Hematopoietic multipotent progenitor cell treated with erythropoietin and hydrocortisone succinate and interleukin-3 and kit ligand, for 15 days (in vitro differentiated cells): ENCODE data around the gene S100Z.
A peak's percentile ranks its signal among the peaks of the same experiment; 100 is the strongest.
"Not testable (repeated sequence)": the region's sequence is repeated elsewhere in the genome, so short reads cannot be mapped to it uniquely, and the experiment has no call there.

Source experiments
- DNase-seq: peaks from one replicate; pipeline ENCODE4 v3.0.0-alpha.2; 2015; ENCODE audit warnings: low spot score

S100Z gene

DNA sequence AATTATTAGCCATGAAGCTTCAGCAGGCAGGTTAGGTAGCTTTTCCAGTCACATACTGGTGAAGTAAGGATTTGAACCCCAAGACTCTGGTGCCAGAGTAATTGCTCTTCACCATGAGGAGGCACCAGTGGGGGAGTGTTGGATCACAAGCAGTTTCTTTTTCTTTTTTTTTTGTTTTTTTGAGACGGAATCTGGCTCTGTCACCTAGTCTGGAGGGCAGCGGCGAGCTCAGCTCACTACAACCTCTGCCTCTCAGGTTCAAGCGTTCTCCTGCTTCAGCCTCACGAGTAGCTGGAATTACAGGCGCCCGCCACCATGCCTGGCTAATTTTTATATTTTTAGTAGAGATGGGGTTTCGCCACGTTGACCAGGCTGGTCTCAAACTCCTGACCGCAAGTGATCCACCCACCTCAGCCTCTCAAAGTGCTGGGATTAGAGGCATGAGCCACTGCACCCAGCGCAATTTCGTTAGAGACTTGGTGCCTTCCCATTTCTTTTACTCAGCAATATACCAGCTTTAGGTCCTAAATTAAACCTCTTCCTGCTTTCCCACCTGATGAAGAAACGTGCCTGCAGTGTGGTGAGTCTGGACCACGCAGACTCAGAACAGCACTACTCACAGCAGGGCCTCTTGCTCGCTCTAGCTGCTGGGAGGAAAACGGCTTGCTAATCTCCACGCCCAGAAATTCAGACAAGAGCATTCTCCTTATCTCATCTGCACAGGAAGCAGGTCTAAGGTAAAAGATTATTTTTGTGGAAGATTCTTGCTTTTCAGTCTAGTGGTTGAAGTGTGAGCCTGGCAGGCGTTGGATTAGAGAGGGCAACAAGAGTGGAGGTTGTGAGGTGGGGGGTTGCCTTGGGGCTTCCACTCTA lies at the start of gene S100Z:
TSS of gene S100Z (plus strand) at position 596 of the 873 bp plus-strand sequence. CDS start 25,346 bp downstream, outside the sequence.
- peak; percentile 9 for DNase-seq

DNA sequence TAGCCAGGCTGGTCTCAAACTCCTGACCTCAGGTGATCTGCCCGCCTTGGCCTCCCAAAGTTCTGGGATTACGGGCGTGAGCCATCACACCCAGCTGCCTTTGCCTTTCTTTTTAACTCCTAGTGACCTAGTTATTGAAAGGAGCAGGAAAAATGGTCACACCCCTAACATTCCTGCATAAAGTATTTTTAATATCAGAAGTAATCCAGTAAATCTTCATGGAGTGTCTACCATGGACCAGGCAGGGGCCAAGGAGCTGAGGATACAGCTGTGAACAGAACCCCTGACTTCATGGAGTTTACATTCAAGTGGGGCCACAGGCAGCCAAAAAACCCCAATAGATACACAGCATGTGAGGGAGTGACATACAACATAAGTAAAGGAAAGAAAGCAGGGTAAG lies 49.2 kb upstream of the S100Z start:
- DNase-seq, result no peak

DNA sequence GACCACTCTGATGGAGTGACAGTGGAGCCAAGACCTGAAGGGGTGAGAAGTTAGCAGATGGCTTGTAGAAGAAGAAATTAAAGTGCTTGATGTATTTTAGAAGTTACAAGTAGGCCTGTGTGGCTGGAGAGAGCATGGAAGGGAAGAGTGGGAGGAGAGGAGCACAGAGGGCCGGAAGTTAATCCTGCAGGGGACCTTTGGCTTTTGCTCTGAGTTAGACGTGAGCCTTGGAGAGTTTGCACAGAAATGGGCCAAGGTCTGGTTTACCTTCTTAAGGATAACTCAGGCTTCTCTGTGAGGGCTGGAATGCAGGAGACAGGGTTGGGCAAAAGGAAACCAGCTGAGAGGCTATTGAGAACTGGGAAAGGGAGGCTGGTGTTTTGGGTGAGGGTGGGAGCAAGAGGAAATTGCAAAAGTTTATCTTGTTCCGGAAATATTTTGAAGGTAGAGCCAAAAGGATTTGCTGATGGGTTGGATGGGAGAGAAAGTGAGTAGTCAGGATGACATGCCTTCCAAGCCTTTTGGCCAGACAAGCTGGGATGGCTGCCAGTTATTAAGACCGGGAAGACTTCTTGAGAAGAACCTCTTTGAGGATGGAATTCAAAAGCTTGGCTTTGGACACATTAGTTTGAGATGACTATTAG lies 48.5 kb upstream of the S100Z start:
- no peak for DNase-seq

DNA sequence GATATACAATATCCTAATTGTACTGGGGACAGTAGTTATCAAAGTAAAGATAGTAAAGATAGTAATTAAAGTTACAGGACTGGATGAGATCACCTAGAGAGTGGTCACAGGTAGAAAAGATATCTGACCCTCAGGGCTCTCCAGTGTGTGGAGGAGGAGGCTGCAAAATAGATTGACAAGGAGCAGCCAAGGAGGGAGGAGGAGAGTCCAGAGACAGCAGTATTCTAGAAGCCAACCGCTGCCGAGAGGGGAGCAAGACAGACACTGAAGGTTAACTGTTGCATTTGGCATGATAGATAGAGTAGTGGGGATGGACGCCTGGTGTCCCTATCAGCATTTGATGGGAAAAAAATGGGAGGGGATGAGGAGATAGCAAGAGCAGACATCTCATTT lies 48.0 kb upstream of the S100Z start:
- no peak for DNase-seq

DNA sequence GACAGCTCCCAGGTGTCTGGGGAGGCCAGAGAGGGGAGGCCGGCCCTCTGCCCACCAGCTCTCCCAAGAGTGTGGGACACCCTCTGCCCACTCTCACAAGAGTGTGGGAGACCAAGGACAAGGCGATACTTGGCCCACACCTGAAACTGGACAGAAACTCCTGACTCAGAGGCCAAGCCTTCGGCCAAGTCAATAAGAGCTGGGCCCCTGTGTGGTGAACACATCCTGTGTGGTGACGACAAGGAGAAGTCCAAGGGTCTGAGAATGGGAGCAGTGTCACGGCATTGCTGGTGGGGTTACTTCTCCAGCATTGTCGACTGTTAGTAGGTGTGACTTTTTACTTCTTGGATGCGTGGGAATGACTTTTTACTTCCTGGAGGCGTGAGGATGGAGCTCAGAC lies 45.5 kb upstream of the S100Z start:
- no peak for DNase-seq

DNA sequence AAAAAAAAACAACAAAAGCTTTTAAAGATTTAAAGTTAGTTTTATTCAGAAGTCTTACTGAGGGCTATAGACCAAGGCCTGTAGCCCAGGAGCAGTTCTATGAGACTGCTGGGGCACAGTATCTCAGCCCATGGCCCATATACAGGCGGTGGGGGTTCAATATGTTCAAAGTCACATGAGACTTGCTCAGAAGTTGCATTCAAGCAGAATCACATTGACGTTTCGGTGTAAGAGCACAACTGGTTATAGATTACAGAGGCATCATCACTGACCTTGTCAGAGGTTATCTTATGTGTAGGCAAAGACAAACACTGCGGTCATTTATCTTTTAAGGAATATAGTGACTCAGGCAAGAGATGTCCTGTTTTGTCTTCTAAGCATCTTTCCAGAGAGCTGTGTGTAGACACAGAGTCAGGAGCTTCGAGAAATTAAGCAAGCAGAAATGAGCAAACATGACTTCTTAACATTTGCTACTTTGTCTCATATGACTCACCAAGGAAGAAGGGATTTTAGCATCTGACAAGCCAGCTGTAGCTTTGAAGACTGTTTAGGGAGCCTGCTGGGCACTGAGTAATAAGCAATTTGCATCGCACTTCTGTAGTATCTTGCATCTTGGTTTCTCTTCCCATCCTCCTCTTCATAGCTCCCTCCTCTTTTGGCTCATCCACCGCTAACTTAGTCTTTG lies 43.9 kb upstream of the S100Z start:
- DNase-seq, result no peak

DNA sequence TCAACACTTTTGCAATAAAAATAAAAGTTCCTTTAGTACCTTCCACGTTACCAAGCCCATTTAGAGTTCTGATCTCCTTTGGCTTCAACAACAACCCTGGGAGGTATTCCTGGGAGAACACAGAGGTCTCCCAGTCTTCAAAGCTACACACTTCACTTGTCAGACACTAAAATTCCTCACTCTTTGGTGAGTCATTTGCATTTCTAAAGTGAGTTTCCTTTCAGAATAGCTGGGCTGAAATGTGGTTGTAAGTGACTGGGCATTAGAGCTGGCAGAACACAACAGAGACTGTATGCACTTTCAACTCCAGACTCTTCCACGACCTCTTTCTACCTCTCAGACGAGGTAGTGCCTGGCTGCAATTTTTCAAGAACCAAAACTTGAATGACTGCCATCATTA lies 42.5 kb upstream of the S100Z start:
- DNase-seq, result no peak

DNA sequence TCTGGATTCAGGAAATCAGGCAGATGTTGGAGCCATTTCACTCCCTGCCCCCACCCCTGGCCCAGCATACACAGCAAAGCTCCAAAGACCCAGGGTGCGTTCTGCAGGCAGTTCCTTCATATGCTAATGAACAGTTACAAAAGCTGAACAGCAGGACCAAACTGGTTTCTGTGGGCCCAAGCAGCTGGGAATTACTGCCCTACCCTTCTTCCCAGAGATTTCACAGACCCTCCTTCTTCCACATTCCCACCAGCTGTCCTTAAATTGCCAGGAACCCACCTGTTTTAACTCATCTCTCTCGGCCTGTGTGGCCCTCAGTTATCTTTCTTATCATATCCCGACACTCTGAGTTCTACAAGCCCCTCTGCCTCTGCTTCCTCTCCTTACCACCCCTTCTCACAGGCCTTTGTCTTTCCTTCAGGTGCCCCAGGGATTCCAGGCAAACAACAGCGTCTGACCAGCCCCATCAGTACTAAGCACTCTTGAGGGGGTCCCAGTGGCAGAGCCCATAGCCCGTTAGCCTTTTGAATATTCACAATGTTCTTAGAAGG lies 41.6 kb upstream of the S100Z start:
- no peak for DNase-seq

DNA sequence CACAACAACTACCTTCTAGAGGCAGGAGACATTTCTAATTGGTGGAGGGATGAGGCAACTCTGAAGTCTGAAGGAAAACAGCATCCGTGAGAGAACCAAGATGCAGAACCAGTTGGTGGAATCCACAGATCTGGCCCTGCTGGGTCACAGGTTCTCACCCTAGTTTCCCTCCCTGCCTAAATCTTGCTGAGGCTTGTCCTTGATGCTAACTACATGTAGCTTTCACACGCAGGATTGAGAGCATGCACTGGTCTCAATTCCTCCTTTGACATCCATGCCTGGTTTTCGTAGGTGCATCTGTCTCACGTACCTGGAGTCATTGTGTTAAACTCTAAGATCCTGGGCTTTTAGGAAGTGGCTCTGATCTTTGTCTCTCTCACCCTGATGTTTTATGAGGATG lies 40.7 kb upstream of the S100Z start:
- DNase-seq, result no peak

DNA sequence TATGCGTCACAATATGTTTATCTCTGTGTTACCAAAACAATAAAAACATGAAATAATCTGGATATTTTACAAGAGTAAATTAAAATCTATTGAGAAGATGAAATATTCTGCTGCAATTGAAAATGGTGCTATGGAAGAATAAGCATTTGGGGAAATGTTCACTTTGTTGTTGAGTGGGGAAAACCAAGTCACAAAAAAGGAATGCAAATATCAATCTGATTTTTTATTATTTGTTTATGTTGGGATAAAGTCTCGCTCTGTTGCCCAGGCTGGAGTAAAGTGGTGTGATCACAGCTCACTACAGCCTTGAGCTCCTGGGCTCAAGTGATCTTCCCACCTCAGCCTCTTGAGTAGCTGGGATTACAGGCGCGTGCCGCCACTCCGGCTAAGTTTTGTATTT lies 39.6 kb upstream of the S100Z start:
- no peak for DNase-seq

DNA sequence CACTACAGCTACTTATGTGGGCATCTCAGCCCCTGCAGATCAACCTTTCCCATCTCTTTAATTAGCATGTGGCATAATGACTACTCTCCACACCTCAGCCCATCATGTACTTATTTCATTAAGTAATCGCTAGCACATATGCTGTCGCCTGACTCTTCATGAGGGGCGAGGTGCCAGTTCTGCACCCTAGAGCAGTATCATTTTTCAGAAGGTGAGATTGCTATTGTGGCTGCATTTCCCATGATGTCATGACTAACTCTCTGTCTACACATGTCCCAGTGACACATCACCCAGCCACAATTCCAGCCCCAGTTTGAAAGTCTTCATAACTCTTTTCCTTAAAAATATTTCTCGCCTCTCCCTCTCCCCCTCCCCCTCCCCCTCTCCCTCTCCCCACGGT lies 38.6 kb upstream of the S100Z start:
- no peak for DNase-seq

DNA sequence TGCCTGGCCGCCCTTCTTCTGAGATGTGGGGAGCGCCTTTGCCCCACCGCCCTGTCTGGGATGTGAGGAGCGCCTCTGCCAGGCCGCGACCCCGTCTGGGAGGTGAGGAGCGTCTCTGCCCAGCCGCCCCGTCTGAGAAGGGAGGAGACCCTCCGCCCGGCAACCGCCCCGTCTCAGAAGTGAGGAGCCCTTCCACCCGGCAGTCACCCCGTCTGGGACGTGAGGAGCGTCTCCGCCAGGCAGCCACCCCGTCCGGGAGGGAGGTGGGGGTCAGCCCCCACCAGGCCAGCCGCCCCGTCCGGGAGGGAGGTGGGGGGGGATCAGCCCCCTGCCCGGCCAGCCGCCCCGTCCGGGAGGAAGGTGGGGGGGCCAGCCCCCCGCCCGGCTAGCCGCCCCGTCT lies 37.6 kb upstream of the S100Z start:
- DNase-seq, result not testable (repeated sequence)

DNA sequence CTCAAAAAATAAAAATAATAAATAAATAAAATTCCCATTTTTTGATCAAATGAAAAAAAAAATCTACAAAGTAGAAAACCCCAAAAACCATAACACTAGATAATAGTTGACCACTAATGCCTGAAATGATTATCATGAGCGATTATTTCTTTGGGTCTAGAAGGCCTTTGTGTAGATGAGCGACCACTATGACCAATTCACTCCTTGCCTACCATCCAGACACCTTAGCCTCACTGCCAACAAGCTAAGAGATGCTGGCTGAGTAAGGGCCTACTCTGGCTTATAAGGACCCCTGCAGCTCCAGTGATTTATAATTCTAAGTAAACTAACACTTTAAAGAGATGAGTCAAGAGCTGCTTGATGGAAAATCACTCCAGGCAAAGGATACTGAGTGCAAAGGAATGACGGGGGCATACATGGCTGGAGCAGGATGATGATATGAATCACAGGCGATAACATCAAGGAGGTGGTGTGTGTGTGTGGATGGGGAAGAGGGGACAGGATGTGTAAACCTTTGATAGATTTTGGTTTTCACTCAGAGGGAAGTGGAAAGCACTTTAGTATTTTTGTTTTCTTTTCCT lies 35.7 kb upstream of the S100Z start:
- DNase-seq, result no peak

DNA sequence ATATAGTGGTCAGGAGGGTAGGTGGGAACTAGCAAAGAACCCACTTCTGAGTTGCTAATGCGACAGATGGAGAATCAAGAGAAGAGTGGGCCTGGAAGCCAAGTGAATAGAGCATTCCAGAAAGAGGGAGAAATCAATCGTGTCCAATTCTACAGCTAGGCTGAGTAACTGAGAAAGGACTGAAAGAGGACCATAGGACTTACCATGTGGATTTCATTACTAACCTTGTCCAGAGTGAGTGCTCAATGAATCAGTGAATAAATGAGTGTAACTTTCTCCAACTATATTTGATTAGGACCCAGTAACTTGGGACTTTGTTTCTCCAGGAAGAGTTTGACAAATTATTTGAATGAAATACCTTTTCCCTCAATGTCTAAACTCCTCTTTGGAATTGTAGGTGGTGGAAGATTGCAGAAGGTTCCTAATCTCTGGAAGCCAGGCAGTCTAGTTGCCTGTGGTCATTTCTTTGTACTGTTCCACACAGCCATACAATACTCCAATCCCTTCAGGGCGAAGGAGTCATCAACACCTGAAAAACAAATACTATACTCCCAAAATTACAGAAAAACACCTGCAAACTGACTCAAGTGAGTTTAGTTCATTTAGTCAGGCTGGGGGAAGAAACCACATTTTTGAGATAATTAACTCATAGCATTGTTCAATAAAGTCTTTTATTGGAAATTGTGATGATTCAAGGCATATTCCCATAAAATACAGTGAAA lies 33.5 kb upstream of the S100Z start:
- DNase-seq, result no peak

DNA sequence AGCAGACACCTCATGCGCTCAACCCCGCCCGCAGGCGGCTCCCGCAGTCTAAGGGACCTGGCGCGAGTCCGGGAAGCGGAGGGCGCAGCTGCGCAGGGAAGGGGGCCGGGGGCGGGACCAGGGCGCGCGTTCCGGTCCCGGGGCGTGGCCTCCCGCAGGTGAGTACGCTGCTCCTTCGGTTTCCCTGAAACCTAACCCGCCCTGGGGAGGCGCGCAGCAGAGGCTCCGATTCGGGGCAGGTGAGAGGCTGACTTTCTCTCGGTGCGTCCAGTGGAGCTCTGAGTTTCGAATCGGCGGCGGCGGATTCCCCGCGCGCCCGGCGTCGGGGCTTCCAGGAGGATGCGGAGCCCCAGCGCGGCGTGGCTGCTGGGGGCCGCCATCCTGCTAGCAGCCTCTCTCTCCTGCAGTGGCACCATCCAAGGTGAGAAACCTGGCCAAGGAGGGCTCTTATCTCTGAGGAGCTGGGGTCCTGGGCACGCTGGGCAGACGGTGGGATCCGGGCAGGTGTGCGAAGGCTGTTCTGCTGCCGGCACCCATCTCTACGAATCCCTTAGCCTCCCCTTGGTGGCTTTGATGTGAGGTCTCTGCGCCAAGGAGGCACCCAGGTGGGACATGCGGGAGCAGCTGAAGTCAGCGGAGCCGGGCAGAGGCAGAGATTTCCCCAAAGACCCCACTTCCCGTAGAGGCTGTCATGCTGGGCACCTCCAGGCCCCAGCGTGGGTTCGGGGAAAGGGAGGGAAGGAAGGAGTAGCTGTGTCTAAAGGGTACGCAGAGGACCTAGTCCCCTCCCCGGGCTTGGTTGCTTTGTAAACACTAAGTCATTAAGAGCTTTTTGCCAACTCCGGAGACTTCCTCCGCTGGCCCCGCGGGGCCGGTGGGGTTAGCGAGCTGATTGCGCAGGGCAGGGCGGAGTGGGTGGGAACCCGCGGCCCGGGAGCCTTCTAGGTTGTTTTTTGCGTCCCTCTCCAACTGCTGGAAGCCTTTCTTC lies 30.7 kb upstream of the S100Z start, which contains the start of gene F2RL1:
TSS of gene F2RL1 (plus strand) at position 187 of the 988 bp plus-strand sequence. CDS start at position 340, 153 bp downstream.
- DNase-seq, result no peak

DNA sequence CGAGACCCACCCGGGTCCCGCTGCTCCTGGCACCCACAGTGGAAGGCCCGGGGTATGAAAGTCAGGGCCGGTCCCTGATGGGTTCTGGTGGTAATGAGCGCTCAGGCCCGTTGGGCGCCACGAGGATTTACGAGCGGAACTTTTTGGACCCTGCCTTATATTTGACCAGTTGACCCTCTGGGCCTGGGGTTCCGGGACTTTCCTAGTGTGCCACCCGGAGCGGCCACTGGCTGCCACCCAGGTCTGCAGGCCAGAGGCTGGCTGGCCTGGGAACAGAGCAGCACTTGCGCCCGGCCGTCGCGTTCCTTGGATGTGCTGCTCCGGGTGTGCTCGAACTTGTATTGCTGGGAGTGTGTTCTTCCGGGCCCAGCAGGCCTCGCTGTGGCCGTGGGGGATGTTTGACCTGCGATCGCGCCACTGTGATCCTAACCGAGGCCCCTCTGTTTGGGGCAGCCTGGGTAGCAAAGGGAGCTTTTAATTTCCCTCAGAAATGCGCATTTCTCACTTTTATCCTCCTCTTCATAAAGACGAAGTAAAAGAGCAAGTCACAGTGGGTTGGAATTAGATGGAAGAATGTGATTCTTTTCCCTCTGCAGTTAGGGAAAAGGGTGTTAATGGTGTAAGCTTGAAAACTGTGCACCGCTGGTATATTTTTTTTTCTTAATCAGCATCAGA lies 29.8 kb upstream of the S100Z start:
- DNase-seq, result no peak

DNA sequence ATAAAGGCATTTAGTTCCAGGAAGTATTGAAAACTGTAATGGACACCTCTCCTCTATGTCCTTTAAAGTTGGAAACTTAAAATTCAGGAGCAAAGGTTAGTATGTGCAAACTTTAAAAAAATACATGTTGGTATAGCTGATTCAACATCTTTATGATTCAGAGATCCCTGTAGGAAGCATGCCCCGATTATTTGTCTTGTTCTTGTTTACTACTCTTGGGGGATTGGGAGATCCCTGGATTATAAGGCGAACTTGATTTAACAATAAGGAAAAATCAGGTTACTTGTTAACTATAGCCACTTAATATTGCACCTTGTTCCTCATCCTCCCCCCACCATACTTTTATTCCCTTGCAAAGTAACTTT lies 29.3 kb upstream of the S100Z start:
- no peak for DNase-seq

DNA sequence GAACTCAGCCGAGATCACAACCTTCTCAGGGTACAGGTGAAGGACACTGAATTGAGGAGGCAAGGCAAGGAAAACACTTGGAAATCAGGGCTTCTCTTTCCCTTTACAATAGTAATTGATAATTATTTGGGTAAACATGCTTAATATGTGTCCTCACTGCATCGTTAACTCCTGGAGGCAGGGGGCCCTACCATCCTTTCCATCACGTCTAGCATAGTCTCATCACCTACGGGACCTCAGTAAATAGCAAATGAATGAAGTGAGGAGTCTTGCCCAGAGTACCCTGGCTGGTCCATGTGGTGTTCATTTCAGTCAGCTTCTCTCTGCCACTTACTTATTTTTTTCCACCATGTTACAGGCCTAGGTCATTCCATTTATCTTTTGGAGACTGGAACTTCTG lies 28.7 kb upstream of the S100Z start:
- DNase-seq, result no peak

DNA sequence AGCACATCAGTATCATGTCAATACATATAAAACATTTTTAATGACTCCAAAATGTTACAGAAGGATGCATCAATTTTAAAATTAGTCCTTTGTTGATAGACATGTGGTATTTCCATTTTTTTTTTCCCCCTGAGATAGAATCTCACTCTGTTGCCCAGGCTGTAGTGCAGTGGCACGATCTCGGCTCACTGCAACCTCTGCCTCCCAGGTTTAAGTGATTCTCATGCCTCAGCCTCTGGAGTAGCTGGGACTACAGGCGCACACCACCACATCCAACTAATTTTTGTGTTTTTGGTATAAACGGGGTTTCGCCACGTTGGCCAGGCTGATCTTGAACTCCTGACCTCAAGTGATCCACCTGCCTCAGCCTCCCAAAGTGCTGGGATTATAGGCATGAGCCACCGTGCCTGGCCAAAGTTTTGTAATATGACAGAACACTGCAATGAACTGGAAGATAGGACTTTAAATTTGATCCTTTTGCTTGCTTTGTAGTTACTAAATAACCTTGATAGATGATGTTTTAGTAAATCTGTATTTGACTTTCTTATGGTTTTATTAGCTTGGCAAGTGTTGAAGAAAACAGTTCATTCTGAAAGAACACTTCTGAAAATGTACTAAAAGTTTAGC lies 27.6 kb upstream of the S100Z start:
- not testable (repeated sequence) for DNase-seq
